SK-N-MC (cell line): Measurements from ENCODE around the gene PIK3R4.

ENCODE experiments used
- EZH2 ChIP-seq: fragments of 200-600 bp; sonication (generic); IDR thresholded peaks from one replicate; pipeline ENCODE4 v1.6.1; 2017; ENCODE audit warnings: antibody characterized with exemption
- FOXP2 ChIP-seq: optimal IDR thresholded peaks from 2 replicates; pipeline ENCODE3; 2011; ENCODE audit warnings: mild to moderate bottlenecking, moderate library complexity; ENCODE audit not compliant: insufficient read depth; ENCODE audit errors: extremely low read length, control extremely low read depth
- POLR2AphosphoS5 ChIP-seq: IDR thresholded peaks from 2 replicates; pipeline ENCODE4 v1.6.1; 2012; ENCODE audit warnings: mild to moderate bottlenecking, low read depth, low read length, borderline replicate concordance

DNA sequence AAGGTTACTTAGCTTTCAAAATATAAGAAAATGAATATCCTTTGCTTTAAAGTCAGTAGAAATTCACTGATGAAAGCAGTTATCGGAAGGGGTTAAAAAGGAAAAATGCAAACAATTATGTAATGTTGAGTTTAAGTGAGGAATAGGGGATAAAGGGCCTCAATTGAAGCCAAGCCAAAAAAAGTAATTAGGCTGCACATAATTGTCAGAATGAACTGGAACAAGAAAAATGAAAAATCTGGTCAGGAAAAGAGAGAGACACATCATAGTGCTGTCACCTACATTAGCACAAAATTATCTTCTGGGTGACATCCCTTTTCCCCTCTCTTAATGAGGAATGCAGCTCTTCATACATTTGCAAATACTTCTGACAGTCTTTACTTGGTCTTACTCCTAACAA lies 48.8 kb upstream of the PIK3R4 start:
- TF ChIP-seq POLR2AphosphoS5 (no peak), EZH2 (no peak), FOXP2 (no peak)
